ENCODE measurements around the gene MRPL51. TPM values are rescaled to one million over a fixed set of nuclear protein-coding genes. Genes with fewer than 3 reads are reported as not detected.
A peak's percentile ranks its signal among the peaks of the same experiment; 100 is the strongest.

The MRPL51 gene
- total RNA-seq = 10 to 100 TPM; 40.6 to 51.7 TPM

DNA sequence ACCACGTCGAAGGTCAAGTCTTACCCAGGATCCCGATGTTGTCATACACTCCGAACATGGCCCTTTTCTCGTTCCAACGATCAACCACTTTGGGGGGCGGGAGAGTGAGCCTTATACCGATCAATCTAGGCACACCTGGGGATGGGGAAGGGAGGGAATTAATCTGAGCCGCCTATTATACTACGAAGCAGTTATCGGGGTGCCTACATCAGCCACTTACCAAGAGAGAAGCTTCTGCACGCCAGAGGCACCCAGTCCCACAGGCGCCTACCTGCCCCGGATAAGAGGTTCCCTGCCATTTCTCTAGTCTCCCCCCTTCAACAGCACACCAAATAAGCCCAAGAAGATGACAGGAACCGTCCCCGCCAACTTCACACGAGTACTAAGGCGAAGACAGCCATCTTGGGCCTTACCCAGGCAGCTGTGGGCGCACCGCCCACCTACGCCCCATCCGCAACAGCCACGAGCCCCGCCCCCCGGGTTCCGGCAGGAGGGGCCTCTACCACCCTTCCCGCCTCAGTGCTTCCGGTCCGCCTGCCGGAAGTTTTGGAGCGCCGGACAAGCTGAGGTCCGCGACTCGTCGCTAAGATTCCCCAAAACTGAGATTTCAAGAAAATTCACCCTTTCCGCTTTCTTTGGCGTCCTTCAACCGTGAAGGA lies at the start of gene MRPL51:
Gene MRPL51 (minus strand): TSS at position 425 of the 659 bp plus-strand sequence. CDS start 126 bp downstream, at position 299.
- peak within 1 kb of the TSS; percentile 94 to 97 for H3K27ac ChIP-seq
- H3K4me3 ChIP-seq = peak within 1 kb of the TSS; percentile 82
- DNase-seq (ENCODE audit: low spot score) (peak; percentile 92), ATAC-seq (ENCODE audit: insufficient number of reproducible peaks, low FRiP score, low read depth) (peak; percentile 96)
- peaks cover 13 to 26% of the 10 kb centered on the region in 2 donors for H3K4me1 ChIP-seq (ENCODE audit: control insufficient read depth in 1 of 2, low read depth in 2 of 2)
- H3K27me3 ChIP-seq (replicated peaks; ENCODE audit: insufficient read depth) = no peaks in the 10 kb centered on the region
- no peaks in the 10 kb centered on the region for H3K36me3 ChIP-seq
- no peaks in the 10 kb centered on the region for H3K9me3 ChIP-seq
- no peak for TF ChIP-seq CTCF (IDR thresholded peaks at IDR 0.05)

DNA sequence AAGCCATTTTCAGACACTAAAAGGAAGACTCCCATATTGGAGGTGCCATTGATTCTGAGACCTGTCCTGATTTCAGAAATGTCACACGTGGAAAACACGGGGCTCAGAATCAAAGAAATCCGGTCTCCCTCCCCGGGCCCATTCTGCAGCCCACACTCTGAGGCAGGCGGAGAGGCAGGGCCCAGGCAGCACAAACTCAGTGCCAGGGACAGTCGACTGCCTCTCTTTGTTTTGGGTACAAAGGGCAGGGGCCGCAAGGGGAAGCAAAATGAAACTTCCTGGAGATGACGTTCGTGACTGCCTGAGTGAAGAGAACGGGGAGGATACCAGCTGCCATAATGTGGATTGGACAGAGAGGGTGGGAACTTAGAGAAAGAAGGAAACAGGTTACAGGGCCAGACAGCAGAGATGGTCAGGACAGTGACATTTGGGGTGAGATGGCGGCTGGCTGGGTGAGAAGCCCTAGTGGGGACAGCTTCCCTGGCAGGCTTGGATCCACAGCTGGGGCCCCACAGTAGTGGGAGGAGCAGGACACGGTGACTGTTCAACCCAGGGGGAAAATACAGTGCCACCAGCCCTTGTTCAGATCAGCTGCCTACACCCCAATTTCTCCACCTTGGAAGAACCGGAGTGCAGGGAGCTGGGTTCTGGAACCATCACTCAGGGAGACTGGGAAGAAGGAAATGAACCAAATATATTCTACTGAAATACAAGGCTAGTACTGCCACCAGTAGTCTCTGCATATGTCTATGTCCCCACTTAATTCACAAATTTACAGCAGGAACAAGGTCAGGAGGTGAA lies 49.3 kb upstream of the MRPL51 start:
- Histone ChIP-seq H3K9me3 (no peaks in the 10 kb centered on the region), H3K27me3 (replicated peaks; ENCODE audit: insufficient read depth) (no peaks in the 10 kb centered on the region), H3K27ac (peak overlapping the region; percentile 67 to 97), H3K4me3 (no peak overlapping the region), H3K4me1 (ENCODE audit: control insufficient read depth in 1 of 2, low read depth in 2 of 2) (peaks cover 3 to 36% of the 10 kb centered on the region in 2 donors), H3K36me3 (peaks cover 36% of the 10 kb centered on the region)
- DNase-seq (ENCODE audit: low spot score) (no peak), ATAC-seq (ENCODE audit: insufficient number of reproducible peaks, low FRiP score, low read depth) (no peak)
- TF ChIP-seq CTCF (IDR thresholded peaks at IDR 0.05) = no peak

DNA sequence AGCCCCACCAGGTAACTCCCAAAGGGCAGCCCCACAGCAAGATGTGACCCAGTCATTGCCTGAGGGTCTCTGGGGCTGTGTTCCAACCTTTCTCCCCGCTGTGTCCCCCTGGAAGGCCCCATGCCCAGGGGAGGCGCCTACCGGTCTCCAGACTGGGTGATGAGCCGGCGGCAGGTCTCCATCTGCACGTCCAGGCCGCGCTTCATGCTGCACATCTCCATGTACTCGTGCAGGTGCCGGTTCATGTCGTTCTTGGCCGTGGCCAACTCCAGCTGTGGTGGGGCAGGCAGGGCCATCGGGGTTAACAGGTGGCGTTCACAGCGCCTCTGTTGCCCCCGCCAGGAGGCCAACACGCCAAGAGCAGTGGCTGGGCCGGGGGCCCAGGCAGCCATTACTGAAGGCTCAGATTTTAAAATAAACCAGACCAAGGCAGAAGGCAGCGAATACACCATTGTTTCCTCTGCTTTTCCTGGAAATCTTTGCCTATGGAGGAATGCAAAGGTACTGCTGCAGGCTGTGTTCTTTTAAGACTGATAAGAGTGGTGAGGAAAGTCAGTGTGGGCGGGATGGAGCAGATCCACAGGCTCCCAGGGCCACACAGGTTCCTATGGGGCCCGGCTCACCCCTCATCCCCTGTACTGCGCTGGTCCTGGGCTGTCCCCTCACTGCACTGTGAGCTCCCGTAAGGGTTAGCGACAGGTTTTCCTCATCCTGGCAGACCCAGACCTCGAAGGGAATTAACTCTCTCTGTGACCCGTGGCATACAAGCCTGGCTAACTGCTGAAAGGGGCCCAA lies 48.5 kb upstream of the MRPL51 start:
- peaks cover 36% of the 10 kb centered on the region for H3K36me3 ChIP-seq
- ATAC-seq (ENCODE audit: insufficient number of reproducible peaks, low FRiP score, low read depth) (no peak), DNase-seq (ENCODE audit: low spot score) (no peak)

DNA sequence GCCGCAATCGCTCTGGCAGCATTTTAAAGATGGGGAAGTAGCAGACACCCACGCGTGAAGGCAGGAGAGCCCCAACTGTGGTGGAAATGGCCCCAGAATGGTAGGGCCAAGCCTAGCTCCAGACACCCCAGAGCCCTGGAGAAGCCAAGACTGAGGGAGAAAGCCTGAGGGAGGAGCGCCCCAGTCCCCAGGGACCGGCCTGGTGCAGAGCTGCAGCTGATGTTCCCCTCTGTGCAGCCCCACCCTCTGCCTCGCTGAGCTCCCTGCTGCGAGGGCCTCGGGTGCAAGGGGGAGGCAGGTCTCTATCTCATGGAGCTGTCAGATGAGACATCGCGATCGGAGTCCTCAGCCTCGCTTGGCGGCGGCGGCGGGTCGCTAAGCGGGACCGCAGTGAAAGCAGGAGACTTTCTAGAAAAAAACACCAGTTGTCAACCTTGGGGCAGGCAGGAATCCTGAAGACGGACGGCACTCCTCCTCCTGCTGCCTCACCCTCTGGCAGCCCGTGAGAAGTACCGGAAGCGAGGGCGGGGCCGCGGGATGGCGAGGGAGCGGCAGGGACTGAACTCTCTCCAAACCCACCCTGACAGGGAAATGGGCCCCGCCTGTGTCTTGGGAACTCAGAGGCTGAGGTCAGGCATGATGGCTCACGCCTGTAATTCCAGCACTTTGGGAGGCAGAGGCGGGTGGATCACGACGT lies 47.3 kb upstream of the MRPL51 start:
- peak; percentile 88 for DNase-seq (ENCODE audit: low spot score)
- H3K4me1 ChIP-seq (ENCODE audit: control insufficient read depth in 1 of 2, low read depth in 2 of 2) = peaks cover 17 to 55% of the 10 kb centered on the region in 2 donors
- no peaks in the 10 kb centered on the region for H3K27me3 ChIP-seq (replicated peaks; ENCODE audit: insufficient read depth)
- H3K9me3 ChIP-seq = no peaks in the 10 kb centered on the region
- H3K36me3 ChIP-seq = peaks cover 34% of the 10 kb centered on the region
- H3K4me3 ChIP-seq = peak overlapping the region; percentile 23
- H3K27ac ChIP-seq = peak overlapping the region; percentile 67 to 97
- ATAC-seq (ENCODE audit: insufficient number of reproducible peaks, low FRiP score, low read depth) = peak; percentile 74
- no peak for TF ChIP-seq CTCF (IDR thresholded peaks at IDR 0.05)

More for the DNA sequence above, 48.5 kb upstream of the MRPL51 start:
- Histone ChIP-seq H3K4me3 (no peak overlapping the region), H3K27ac (peak overlapping the region; percentile 67 to 97), H3K4me1 (ENCODE audit: control insufficient read depth in 1 of 2, low read depth in 2 of 2) (peaks cover 7 to 44% of the 10 kb centered on the region in 2 donors), H3K27me3 (replicated peaks; ENCODE audit: insufficient read depth) (no peaks in the 10 kb centered on the region), H3K9me3 (no peaks in the 10 kb centered on the region)
- no peak for TF ChIP-seq CTCF (IDR thresholded peaks at IDR 0.05)

Data from thoracic aorta (tissue), 2 donors.